Measurements from ENCODE around the gene MTERF2. TPM values are rescaled to one million over a fixed set of nuclear protein-coding genes. Genes with fewer than 3 reads are reported as not detected.

MTERF2 gene
- total RNA-seq, 1 experiment from 2014 or later: 10.9 TPM

- in situ Hi-C loops (cut with HindIII; ENCODE audit: low pct_unique_long_range_greater_than_20kb, low sequenced_read_pairs): no loop called here
- H3K27ac ChIP-seq (ENCODE audit: low read length): no peak overlapping the region
- no peak for DNase-seq (ENCODE audit: low read depth, low spot score)
- no peaks in the 10 kb centered on the region for H3K9me3 ChIP-seq (ENCODE audit: control insufficient read depth, insufficient read depth, low read depth, low read length)
- no TSS peak for BruUV-seq (replicated peaks)
- intact Hi-C loops (cut with micrococcal nuclease; ENCODE audit: unreplicated experiment): no loop called here
- ATAC-seq: no peak
- ChIA-PET POLR2A (no interaction called here), CTCF (no interaction called here)
- H3K4me3 ChIP-seq (ENCODE audit: low read depth in 2 of 2, low read length in 2 of 2): no peak overlapping the region
- no peaks in the 10 kb centered on the region for H3K4me1 ChIP-seq (ENCODE audit: control insufficient read depth, insufficient read depth, low read length)
- H3K27me3 ChIP-seq (ENCODE audit: control insufficient read depth, insufficient read depth, low read length): no peaks in the 10 kb centered on the region
- H3K36me3 ChIP-seq (ENCODE audit: control insufficient read depth, insufficient read depth, low read length): no peaks in the 10 kb centered on the region
- no peak for TF ChIP-seq SIN3A (IDR thresholded peaks at IDR 0.05; ENCODE audit: borderline replicate concordance, insufficient read depth, low read depth, low read length)
- TF ChIP-seq POLR2AphosphoS5 (IDR thresholded peaks at IDR 0.05; ENCODE audit: low read depth, low read length): no peak
- no peak for TF ChIP-seq REST (IDR thresholded peaks at IDR 0.05; ENCODE audit: insufficient read depth in 1 of 2, low read depth in 2 of 2, low read length in 1 of 2)
- TF ChIP-seq CTCF (IDR thresholded peaks at IDR 0.05): no peak
- TF ChIP-seq TCF7L2 (IDR thresholded peaks at IDR 0.05; ENCODE audit: low read depth, low read length): no peak
These were observed 30.1 kb upstream of the MTERF2 start for GRCh38 chr12:107017042-107017441.

- ATAC-seq (peak; percentile 83), DNase-seq (ENCODE audit: low read depth, low spot score) (no peak)
- Histone ChIP-seq H3K4me3 (ENCODE audit: low read depth in 2 of 2, low read length in 2 of 2) (no peak overlapping the region), H3K27ac (ENCODE audit: low read length) (no peak overlapping the region), H3K4me1 (ENCODE audit: control insufficient read depth, insufficient read depth, low read length) (no peaks in the 10 kb centered on the region), H3K9me3 (ENCODE audit: control insufficient read depth, insufficient read depth, low read depth, low read length) (no peaks in the 10 kb centered on the region), H3K27me3 (ENCODE audit: control insufficient read depth, insufficient read depth, low read length) (no peaks in the 10 kb centered on the region), H3K36me3 (ENCODE audit: control insufficient read depth, insufficient read depth, low read length) (no peaks in the 10 kb centered on the region)
- ChIA-PET CTCF (no interaction called here), POLR2A (no interaction called here)
- no TSS peak for BruUV-seq (replicated peaks)
- intact Hi-C loops (cut with micrococcal nuclease; ENCODE audit: unreplicated experiment) (no loop called here), in situ Hi-C loops (cut with HindIII; ENCODE audit: low pct_unique_long_range_greater_than_20kb, low sequenced_read_pairs) (no loop called here)
- TF ChIP-seq CTCF (IDR thresholded peaks at IDR 0.05) (peak; percentile 42), POLR2AphosphoS5 (IDR thresholded peaks at IDR 0.05; ENCODE audit: low read depth, low read length) (no peak), REST (IDR thresholded peaks at IDR 0.05; ENCODE audit: insufficient read depth in 1 of 2, low read depth in 2 of 2, low read length in 1 of 2) (no peak), TCF7L2 (IDR thresholded peaks at IDR 0.05; ENCODE audit: low read depth, low read length) (no peak)
These were observed 27.1 kb upstream of the MTERF2 start for GRCh38 chr12:107014055-107014454.
